Stimulated activated naive CD8-positive, alpha-beta T cell treated with anti-CD3 and anti-CD28 coated beads, Interleukin-15, amount 100 ng/mL, for 72 hours (primary cell): ENCODE measurements around the gene ELMOD1.

Experiments used
- ATAC-seq: fragments of 150-1000 bp; cut with Tn5 transposase; 2 replicates; pipeline ENCODE4 v1.10.0; 2021; ENCODE audit warnings: mild to moderate bottlenecking, moderate library complexity
- DNase-seq, 2 donors: peaks; one replicate each; pipeline ENCODE4 v3.0.0; 2021 to 2022
- H3K27ac Mint-ChIP-seq, 2 donors: one replicate each; pipeline ENCODE4 v1.8.0; 2022; ENCODE audit warnings: mild to moderate bottlenecking in 2 of 2, mixed read lengths in 2 of 2, moderate library complexity in 2 of 2
- H3K27me3 Mint-ChIP-seq: one replicate; pipeline ENCODE4 v1.8.0; 2022; ENCODE audit warnings: mixed read lengths
- H3K4me1 Mint-ChIP-seq: one replicate; pipeline ENCODE4 v1.8.0; 2022; ENCODE audit warnings: mild to moderate bottlenecking, mixed read lengths
- H3K4me3 Mint-ChIP-seq, 2 donors: one replicate each; pipeline ENCODE4 v1.8.0; 2022; ENCODE audit warnings: mild to moderate bottlenecking in 2 of 2, mixed read lengths in 2 of 2, moderate library complexity in 1 of 2
- H3K9me3 Mint-ChIP-seq, 2 donors: one replicate each; pipeline ENCODE4 v1.8.0; 2022; ENCODE audit warnings: mixed read lengths in 2 of 2

The ELMOD1 gene

GRCh38 chr11:107707807-107708206 is 116.9 kb downstream of the ELMOD1 start:
- peaks cover 73% of the 10 kb centered on the region for H3K27me3 Mint-ChIP-seq
- H3K4me3 Mint-ChIP-seq: no peak overlapping the region
- no peaks in the 10 kb centered on the region for H3K4me1 Mint-ChIP-seq
- peaks cover 0 to 7% of the 10 kb centered on the region in 2 donors for H3K9me3 Mint-ChIP-seq
- no peak overlapping the region for H3K27ac Mint-ChIP-seq
- ATAC-seq (no peak), DNase-seq (no peak)

GRCh38 chr11:107708792-107709191 is 117.8 kb downstream of the ELMOD1 start:
- no peak for DNase-seq
- no peak for ATAC-seq
- no peaks in the 10 kb centered on the region for H3K4me1 Mint-ChIP-seq
- H3K27ac Mint-ChIP-seq: no peak overlapping the region
- no peak overlapping the region for H3K4me3 Mint-ChIP-seq
- H3K9me3 Mint-ChIP-seq: peaks cover 0 to 7% of the 10 kb centered on the region in 2 donors
- H3K27me3 Mint-ChIP-seq: peaks cover 70% of the 10 kb centered on the region

- ATAC-seq (no peak), DNase-seq (no peak)
- H3K4me1 Mint-ChIP-seq: no peaks in the 10 kb centered on the region
- H3K4me3 Mint-ChIP-seq: no peak overlapping the region
- no peak overlapping the region for H3K27ac Mint-ChIP-seq
- H3K9me3 Mint-ChIP-seq: no peaks in the 10 kb centered on the region
- H3K27me3 Mint-ChIP-seq: peaks cover 65% of the 10 kb centered on the region
Measured at GRCh38 chr11:107710301-107710700, 119.4 kb downstream of the ELMOD1 start.

GRCh38 chr11:107711861-107712755 is 121.2 kb downstream of the ELMOD1 start, which contains the start of gene SLN:
SLN (minus strand) TSS chr11:107712056.
- H3K4me3 Mint-ChIP-seq: no peak within 1 kb of the TSS
- ATAC-seq (no peak), DNase-seq (no peak)
- no peaks in the 10 kb centered on the region for H3K4me1 Mint-ChIP-seq
- H3K9me3 Mint-ChIP-seq: no peaks in the 10 kb centered on the region
- peak within 1 kb of the TSS in 1 of 2 donors; percentile 73 for H3K27ac Mint-ChIP-seq
- H3K27me3 Mint-ChIP-seq: peaks cover 66% of the 10 kb centered on the region

- DNase-seq (no peak), ATAC-seq (no peak)
- Mint-ChIP-seq H3K27me3 (peaks cover 57% of the 10 kb centered on the region), H3K27ac (no peak overlapping the region), H3K4me1 (no peaks in the 10 kb centered on the region), H3K9me3 (no peaks in the 10 kb centered on the region), H3K4me3 (no peak overlapping the region)
Measured at GRCh38 chr11:107713009-107713408, 122.1 kb downstream of the ELMOD1 start.
